ENCODE data around the gene ADCY4.

The ADCY4 gene

GRCh38 chr14:24338843-24339242 is 4.0 kb upstream of the ADCY4 start:
- no peak for DNase-seq (ENCODE audit: low spot score)

DNA sequence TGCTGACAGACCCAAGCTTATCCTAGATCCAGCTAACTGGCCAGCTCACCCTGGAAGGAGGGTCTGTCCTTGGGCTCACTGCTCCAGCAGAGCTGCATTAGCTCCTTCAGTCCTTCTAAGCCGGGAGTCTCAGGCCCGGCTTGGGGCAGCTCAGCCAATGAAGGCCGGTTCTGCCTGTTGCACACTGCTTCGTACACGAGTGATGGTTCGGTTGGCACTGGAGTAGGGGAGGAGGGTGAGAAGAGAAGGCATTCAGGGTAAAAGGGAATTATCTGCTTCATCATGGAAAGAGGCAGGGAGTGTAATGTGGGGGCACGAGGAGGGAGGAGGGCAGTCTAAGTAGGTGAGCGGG is 2.9 kb upstream of the ADCY4 start:
- no peak for DNase-seq (ENCODE audit: low spot score)

- no peak for DNase-seq (ENCODE audit: low spot score)
These were observed 2.4 kb upstream of the ADCY4 start for GRCh38 chr14:24337144-24337823.

DNA sequence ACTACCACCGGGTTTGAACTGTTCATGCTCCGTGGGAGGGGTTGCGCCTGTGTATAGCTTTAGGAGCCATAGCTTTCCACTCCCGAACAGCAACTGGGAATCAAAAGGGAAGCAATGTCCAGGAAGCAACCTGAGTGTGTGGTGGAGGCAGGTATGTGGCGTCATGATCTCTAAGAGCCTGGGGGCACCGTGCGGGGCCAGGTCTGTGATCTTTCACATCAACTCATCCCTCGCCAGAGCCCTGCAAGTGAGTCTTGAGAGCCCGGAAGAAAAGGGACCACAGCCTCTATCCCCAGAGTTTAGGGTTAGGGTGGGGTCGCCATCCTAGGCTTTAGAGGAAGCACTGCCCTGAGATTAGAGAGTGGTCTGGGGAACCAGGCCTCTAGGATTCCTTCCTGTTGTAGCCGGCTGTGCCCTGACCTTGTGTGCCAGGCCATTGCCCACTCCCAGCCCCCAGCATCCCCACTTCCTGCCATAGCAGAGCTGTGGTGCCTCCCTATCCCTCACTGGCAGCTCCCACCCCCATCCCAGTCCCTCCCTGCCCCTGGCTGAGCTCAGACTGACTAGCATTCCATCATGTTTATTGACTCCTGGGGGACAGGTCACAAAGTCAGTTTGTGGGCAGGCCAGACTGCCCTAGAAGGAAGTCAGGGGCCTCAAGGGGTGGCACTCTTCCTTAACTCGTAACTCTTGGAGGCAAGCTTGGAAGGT is 745 bp upstream of the ADCY4 start:
- DNase-seq (ENCODE audit: low spot score): no peak

- peak; percentile 92 for DNase-seq (ENCODE audit: low spot score)
These were observed 2.4 kb downstream of the ADCY4 start for GRCh38 chr14:24332268-24332993.

DNA sequence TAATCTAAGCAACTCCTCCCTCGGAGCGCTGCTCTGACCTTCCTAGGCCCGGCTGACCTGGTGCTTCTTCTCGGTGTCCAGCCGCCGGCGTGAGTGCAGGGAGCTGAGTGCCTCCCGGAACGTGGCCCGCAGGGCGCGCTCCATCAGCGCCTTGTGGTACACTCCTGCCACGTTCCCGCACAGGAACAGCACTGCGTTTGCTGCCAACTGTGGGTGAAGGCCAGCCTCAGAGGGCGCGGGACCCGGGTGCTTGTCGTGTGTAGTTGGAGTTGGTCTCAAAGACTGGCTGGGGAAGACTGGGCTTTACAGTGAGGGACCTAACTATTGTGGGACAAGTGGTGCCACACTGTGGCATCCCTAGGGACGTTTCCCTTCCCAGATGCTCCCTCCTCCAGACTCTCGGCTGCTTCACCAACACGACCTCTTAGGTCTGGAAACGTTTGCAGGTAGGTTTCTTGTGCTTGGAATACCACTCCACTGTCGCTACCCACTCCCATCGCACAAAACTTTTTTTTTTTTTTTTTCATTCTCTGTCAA is 3.1 kb downstream of the ADCY4 start:
- DNase-seq (ENCODE audit: low spot score): no peak

GRCh38 chr14:24330973-24331674 is 3.7 kb downstream of the ADCY4 start:
- DNase-seq (ENCODE audit: low spot score): no peak

DNA sequence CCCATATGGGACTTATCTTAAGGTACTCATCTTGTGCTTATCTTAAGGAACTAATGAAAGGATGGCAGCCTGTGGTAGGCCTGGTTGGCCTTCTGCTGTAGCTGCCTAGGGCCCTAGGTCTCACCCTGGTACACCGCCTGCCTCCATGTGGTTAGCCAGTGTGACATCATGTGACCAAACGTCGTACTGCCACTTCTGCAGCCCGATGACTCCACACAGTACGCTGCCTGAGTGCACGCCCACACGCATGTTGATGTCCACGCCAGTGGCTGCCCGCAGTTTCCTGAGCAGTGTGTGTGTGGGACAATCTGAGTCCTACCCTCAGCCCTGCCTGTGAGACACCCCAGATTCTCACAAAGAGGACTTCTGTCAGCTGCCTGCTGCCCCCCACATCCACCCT is 5.1 kb downstream of the ADCY4 start:
- peak; percentile 77 for DNase-seq (ENCODE audit: low spot score)

DNA sequence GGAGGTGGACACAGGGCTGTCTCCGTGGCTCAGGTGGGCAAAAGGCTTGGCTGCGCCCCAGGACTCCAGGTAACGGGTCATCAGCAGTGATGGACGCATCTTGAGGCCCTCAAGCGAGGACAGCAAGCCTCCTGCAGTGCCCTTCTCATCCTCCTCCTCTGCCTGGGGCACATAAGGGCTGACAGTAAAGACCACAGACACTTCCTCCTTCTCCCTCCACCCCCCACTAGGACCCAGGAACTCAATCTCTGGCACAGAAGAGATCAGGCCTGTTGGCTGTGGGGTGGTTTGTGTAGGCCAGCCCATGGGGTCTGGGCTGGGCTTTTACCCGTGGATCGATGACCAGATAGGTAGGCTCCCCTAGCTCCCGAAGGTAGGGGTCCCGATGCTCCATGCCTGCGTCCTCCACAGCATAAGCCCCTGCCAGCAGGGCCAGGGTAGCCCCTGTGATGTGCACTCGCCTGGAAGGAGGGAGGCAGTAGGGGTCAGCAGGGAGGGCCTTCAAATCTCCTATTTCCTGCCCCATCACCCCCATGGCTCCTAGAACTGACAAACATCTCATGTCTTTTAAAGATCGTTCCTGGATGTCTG is 5.7 kb downstream of the ADCY4 start:
- no peak for DNase-seq (ENCODE audit: low spot score)

- peak; percentile 20 for DNase-seq (ENCODE audit: low spot score)
These were observed 7.0 kb downstream of the ADCY4 start for GRCh38 chr14:24327914-24328313.

DNA sequence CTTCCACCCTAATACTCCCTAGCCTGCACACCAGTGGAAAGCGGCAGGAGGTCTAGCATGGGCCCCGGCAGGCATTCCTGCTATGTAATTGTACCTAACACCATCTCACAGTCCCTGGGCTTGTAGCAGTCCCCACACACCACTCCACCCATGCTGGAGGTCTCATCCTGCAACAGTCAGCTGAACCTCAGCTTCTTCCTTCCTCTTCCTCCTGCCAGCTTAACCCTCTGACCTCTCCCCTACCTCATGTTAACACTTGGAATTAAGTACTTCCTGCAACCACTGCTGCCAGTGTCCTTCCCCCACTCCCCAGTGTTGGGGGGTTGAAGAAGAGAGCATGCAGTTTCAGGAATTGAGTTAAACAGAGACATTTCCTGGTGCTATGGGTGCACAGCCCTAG is 7.6 kb downstream of the ADCY4 start:
- DNase-seq (ENCODE audit: low spot score): no peak

DNA sequence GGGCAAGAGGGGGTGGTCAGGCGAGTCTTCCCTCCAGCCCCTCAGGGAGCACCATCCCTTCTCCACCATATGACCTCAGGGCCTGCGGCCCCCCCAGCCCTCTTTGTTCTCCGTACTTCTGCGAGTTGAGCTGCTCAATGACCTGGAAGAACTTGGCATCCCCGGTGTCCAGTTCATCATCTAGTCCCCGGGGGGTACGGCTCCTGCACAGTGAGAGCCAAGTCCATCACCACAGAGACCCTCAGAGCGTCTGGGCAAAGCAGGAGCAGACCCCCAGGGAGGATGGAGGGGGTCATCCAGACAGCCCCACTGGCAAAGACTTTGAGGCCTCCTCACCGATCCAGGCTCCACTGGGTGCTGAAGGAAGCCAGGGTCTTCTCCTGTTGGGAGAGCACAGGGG is 8.9 kb downstream of the ADCY4 start:
- DNase-seq (ENCODE audit: low spot score): no peak

DNA sequence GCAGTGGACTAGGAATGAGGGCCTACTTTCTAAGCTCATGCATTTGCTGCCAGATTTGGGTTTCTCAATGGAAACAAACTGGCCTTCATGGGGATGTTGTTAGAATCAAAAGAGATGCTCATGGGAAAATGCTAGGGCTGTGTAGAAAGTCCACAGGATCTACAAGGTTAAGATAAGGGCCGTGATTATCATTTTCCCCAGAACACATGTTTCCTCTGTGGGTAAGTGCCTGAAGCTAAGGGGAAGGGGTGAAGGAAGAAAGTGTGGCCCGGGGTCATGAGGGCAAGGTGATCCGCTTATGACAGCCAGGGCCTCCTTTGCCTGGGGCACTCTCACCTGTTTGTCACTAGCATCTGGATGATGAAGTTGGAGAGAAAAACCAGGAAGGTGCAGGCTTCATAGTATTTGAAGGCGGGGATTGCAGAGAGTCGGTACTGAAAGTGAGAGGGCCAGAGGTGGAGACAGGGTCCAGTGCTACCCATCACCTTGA is 9.8 kb downstream of the ADCY4 start:
- no peak for DNase-seq (ENCODE audit: low spot score)

DNA sequence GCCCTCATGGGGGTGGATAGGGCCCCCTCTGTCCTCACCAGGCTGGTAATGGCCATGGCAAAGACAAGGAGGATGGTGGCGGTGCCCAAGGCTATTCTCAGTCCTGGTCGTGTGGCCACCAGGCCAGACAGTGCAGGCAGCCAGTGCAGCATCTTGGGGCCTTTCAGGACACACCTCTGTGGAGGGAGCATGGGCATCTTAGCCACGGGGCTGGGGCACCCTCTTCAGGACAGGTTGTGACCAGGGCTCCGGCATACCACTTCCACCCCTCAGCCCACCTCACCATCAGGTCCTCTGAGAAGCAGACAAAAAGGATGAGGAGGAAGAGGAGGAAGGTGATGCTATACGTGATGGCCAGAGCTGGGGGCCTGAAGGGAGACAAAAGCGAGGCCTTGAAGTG is 10.8 kb downstream of the ADCY4 start:
- no peak for DNase-seq (ENCODE audit: low spot score)

GRCh38 chr14:24323341-24323740 is 11.5 kb downstream of the ADCY4 start:
- no peak for DNase-seq (ENCODE audit: low spot score)

DNA sequence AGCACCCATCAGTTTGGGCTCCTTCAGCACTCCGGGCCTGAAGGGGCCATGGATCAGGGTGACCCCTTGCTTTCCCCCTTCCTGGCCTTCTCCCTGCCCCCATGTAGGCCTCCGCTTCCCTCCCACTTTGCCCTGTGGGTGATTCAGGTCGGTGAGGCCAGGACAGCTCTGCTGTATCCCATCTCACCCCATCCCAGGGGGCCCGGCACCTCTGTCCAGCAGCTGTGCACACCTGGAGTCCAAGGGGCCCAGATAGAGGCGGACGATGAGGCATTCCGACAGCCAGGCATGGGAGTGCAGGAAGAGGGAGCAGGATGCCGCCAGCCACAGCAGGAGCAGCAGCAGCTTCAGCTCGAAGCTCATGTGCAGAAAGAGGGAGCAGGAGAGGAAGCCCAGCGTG is 12.2 kb downstream of the ADCY4 start:
- DNase-seq (ENCODE audit: low spot score): no peak

DNA sequence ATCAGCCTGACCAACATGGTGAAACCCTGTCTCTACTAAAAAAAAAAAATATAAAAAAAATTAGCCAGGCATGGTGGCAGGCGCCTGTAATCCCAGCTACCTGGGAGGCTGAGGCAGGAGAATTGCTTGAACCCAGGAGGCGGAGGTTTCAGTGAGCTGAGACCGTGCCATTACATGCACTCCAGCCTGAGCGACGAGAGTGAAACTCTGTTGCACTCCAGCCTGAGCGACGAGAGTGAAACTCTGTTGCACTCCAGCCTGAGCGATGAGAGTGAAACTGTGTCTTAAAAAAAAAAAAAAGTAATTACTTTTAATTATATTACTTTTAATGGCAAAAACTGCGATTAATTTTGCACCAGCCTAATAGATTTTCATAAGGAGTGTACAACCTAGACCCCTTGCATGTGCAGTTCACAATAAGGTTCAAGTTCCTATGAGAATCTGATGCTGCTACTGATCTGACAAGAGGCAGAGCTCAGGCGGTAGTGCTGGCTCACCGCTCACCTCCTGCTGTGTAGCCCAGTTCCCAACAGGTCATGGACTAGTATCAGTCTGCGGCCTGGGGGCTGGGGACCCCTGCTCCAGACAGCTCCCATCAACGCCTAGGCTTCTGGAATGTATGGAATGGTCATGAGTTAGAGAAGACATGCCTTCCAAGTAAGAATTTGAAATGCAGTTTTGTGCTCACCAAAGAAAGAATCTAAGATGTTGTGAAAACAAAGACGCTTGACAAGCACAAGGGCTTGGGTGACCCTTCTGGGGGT is 13.5 kb downstream of the ADCY4 start:
- DNase-seq (ENCODE audit: low spot score): no peak

- no peak for DNase-seq (ENCODE audit: low spot score)
These were observed 17.5 kb downstream of the ADCY4 start for GRCh38 chr14:24317141-24317928.

GRCh38 chr14:24316597-24316950 is 18.3 kb downstream of the ADCY4 start:
- no peak for DNase-seq (ENCODE audit: low spot score)

DNA sequence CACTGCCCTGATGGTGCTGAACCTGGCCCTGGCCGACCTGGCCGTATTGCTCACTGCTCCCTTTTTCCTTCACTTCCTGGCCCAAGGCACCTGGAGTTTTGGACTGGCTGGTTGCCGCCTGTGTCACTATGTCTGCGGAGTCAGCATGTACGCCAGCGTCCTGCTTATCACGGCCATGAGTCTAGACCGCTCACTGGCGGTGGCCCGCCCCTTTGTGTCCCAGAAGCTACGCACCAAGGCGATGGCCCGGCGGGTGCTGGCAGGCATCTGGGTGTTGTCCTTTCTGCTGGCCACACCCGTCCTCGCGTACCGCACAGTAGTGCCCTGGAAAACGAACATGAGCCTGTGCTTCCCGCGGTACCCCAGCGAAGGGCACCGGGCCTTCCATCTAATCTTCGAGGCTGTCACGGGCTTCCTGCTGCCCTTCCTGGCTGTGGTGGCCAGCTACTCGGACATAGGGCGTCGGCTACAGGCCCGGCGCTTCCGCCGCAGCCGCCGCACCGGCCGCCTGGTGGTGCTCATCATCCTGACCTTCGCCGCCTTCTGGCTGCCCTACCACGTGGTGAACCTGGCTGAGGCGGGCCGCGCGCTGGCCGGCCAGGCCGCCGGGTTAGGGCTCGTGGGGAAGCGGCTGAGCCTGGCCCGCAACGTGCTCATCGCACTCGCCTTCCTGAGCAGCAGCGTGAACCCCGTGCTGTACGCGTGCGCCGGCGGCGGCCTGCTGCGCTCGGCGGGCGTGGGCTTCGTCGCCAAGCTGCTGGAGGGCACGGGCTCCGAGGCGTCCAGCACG is 18.9 kb downstream of the ADCY4 start:
- DNase-seq (ENCODE audit: low spot score): no peak

Data from CD4-positive, alpha-beta T cell treated with Interleukin-15 for 4 hours (primary cell).